Fibroblast of lung (primary cell): ENCODE results near the gene SERPINB13. TPM values are rescaled to one million over a fixed set of nuclear protein-coding genes. Genes with fewer than 3 reads are reported as not detected.

Experiments used
- DNase-seq, 2 donors: peaks; one replicate each; pipeline versions ENCODE4 v3.0.0 to v3.0.0-alpha.2; 2010; ENCODE audit warnings: low read depth in 2 of 2
- H2AFZ ChIP-seq: 2 replicates; pipeline ENCODE4 v1.5.1; 2012; ENCODE audit warnings: low read length, control low read depth, inconsistent platforms
- H3K27ac ChIP-seq: 2 replicates; pipeline ENCODE4 v1.5.1; 2011; ENCODE audit warnings: low read length, control low read depth; ENCODE audit not compliant: insufficient read depth
- H3K27me3 ChIP-seq: 2 replicates; pipeline ENCODE4 v1.5.1; 2011; ENCODE audit warnings: mild to moderate bottlenecking, low read length; ENCODE audit not compliant: control insufficient read depth, insufficient read depth
- H3K36me3 ChIP-seq: 2 replicates; pipeline ENCODE4 v1.5.1; 2011; ENCODE audit warnings: low read length; ENCODE audit not compliant: control insufficient read depth, insufficient read depth
- H3K4me1 ChIP-seq: 2 replicates; pipeline ENCODE4 v1.5.1; 2011; ENCODE audit warnings: low read length; ENCODE audit not compliant: control insufficient read depth, insufficient read depth; ENCODE audit errors: extremely low read depth
- H3K4me2 ChIP-seq: 2 replicates; pipeline ENCODE4 v1.5.1; 2011; ENCODE audit warnings: low read length, control low read depth; ENCODE audit not compliant: insufficient read depth; ENCODE audit errors: extremely low read depth
- H3K4me3 ChIP-seq, 4 experiments: fragments of 200-600 bp in 1 of 4; sonication (generic) in 1 of 4; replicated peaks in 1 of 4; 2 replicates each; pipeline ENCODE4 v1.5.1; 2011 to 2016; ENCODE audit warnings: low read length in 4 of 4, low read depth in 3 of 4, mild to moderate bottlenecking in 3 of 4, control low read depth in 2 of 4, inconsistent platforms in 1 of 4, mixed read lengths in 1 of 4; ENCODE audit not compliant: insufficient read depth in 1 of 4; ENCODE audit errors: control extremely low read depth in 1 of 4
- H3K79me2 ChIP-seq: 2 replicates; pipeline ENCODE4 v1.5.1; 2012; ENCODE audit warnings: mild to moderate bottlenecking, low read length, inconsistent platforms; ENCODE audit not compliant: control insufficient read depth, insufficient read depth
- H3K9ac ChIP-seq: 2 replicates; pipeline ENCODE4 v1.5.1; 2011; ENCODE audit warnings: mild to moderate bottlenecking, low read length, control low read depth; ENCODE audit not compliant: insufficient read depth
- H3K9me3 ChIP-seq: 2 replicates; pipeline ENCODE4 v1.5.1; 2012; ENCODE audit warnings: low read depth, low read length; ENCODE audit not compliant: control insufficient read depth, insufficient read depth
- H4K20me1 ChIP-seq: 2 replicates; pipeline ENCODE4 v1.5.1; 2011; ENCODE audit warnings: low read length; ENCODE audit not compliant: control insufficient read depth, insufficient read depth; ENCODE audit errors: extremely low read depth
- EZH2 ChIP-seq: IDR thresholded peaks from 2 replicates; pipeline ENCODE4 v1.5.1; 2012; ENCODE audit warnings: low read length, control low read depth, mild to moderate bottlenecking; ENCODE audit errors: missing control alignments
- polyA plus RNA-seq, 2 donors: library from polyadenylated mRNA; depleted of rRNA in 1 of 2; stranded (reverse) in 1 of 2; unstranded in 1 of 2; fragments of >200 nt; gene quantifications; 2 replicates each; pipeline ENCODE4 v1.2.1, GENCODE V29; 2011 to 2012; ENCODE audit warnings: missing spikeins in 1 of 2
- total RNA-seq: library from RNA; depleted of rRNA; stranded (reverse); fragments of >200 nt; gene quantifications from 2 replicates; pipeline ENCODE4 v1.2.1, GENCODE V29; 2014
- TF ChIP-seq, protein P1 (sequence below), 2 donors: IDR thresholded peaks in 1 of 2; conservative IDR thresholded peaks in 1 of 2; 1 replicate in 1 of 2; 2 replicates in 1 of 2; pipeline ENCODE4 v1.5.1; 2011 to 2012; ENCODE audit warnings: low read length in 2 of 2, control low read depth in 1 of 2, inconsistent platforms in 1 of 2, low read depth in 1 of 2, mild to moderate bottlenecking in 1 of 2

Gene SERPINB13
- total and polyA plus RNA-seq, 2 donors (not counting 1 experiment from before 2014, with no cell fraction given) = not detected

GRCh38 chr18:63570721-63571120 lies 16.4 kb upstream of the SERPINB13 start:
- Histone ChIP-seq H3K79me2 (no peaks in the 10 kb centered on the region), H3K27ac (no peak overlapping the region), H3K4me1 (no peaks in the 10 kb centered on the region), H4K20me1 (no peaks in the 10 kb centered on the region), H3K36me3 (no peaks in the 10 kb centered on the region), H3K4me2 (no peak overlapping the region), H3K9ac (no peak overlapping the region), H3K27me3 (no peaks in the 10 kb centered on the region), H2AFZ (no peak overlapping the region), H3K9me3 (no peaks in the 10 kb centered on the region), H3K4me3 (no peak overlapping the region)
- no peak for DNase-seq
- TF ChIP-seq, protein P1, sequence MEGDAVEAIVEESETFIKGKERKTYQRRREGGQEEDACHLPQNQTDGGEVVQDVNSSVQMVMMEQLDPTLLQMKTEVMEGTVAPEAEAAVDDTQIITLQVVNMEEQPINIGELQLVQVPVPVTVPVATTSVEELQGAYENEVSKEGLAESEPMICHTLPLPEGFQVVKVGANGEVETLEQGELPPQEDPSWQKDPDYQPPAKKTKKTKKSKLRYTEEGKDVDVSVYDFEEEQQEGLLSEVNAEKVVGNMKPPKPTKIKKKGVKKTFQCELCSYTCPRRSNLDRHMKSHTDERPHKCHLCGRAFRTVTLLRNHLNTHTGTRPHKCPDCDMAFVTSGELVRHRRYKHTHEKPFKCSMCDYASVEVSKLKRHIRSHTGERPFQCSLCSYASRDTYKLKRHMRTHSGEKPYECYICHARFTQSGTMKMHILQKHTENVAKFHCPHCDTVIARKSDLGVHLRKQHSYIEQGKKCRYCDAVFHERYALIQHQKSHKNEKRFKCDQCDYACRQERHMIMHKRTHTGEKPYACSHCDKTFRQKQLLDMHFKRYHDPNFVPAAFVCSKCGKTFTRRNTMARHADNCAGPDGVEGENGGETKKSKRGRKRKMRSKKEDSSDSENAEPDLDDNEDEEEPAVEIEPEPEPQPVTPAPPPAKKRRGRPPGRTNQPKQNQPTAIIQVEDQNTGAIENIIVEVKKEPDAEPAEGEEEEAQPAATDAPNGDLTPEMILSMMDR (conservative IDR thresholded peaks at IDR 0.05 in 1 of 2, IDR thresholded peaks at IDR 0.05 in 1 of 2; ENCODE audit: low read depth in 1 of 2, low read length in 2 of 2) = no peak
- TF ChIP-seq EZH2 = no peak

DNA sequence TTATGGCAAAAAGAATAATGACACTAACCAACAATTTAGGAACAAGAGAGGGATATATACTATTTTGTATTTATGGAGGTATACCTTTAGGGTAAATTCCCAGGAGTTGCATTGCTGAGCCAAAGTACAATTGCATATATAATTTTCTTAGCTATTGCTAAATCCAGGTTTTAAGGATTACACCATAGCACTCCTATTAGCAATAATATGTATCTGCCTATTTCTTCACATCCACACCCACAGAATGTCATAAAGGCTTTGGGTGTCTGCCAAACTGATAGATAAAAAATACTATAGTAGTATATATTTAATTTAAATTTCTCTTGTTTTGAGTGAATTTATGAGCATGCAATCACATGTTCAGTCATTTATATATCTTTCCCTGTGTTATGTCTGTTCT lies 11.5 kb upstream of the SERPINB13 start:
- Histone ChIP-seq H3K4me3 (no peak overlapping the region), H3K9ac (no peak overlapping the region), H3K4me2 (no peak overlapping the region), H4K20me1 (no peaks in the 10 kb centered on the region), H3K27me3 (no peaks in the 10 kb centered on the region), H3K4me1 (no peaks in the 10 kb centered on the region), H2AFZ (no peak overlapping the region), H3K36me3 (no peaks in the 10 kb centered on the region), H3K9me3 (no peaks in the 10 kb centered on the region), H3K79me2 (no peaks in the 10 kb centered on the region), H3K27ac (no peak overlapping the region)
- TF ChIP-seq, protein P1 (conservative IDR thresholded peaks at IDR 0.05 in 1 of 2, IDR thresholded peaks at IDR 0.05 in 1 of 2; ENCODE audit: low read depth in 1 of 2, low read length in 2 of 2) = no peak
- TF ChIP-seq EZH2 = no peak
- no peak for DNase-seq

- no peak overlapping the region for H3K4me3 ChIP-seq
- no peaks in the 10 kb centered on the region for H3K4me1 ChIP-seq
- no peaks in the 10 kb centered on the region for H3K9me3 ChIP-seq
- H3K79me2 ChIP-seq = no peaks in the 10 kb centered on the region
- no peak overlapping the region for H3K9ac ChIP-seq
- H4K20me1 ChIP-seq = no peaks in the 10 kb centered on the region
- H3K27me3 ChIP-seq = no peaks in the 10 kb centered on the region
- H3K4me2 ChIP-seq = no peak overlapping the region
- TF ChIP-seq, protein P1 (conservative IDR thresholded peaks at IDR 0.05 in 1 of 2, IDR thresholded peaks at IDR 0.05 in 1 of 2; ENCODE audit: low read depth in 1 of 2, low read length in 2 of 2) = peak; percentile 74 to 79
- no peak for TF ChIP-seq EZH2
- no peak overlapping the region for H3K27ac ChIP-seq
- no peaks in the 10 kb centered on the region for H3K36me3 ChIP-seq
- peak; percentile 8 to 36 for DNase-seq
- H2AFZ ChIP-seq = no peak overlapping the region
Measured at GRCh38 chr18:63578357-63578958, 8.7 kb upstream of the SERPINB13 start.
